GM18873 (cell line): ENCODE measurements around the gene FAM193A.
"Not testable (repeated sequence)": the region's sequence is repeated elsewhere in the genome, so short reads cannot be mapped to it uniquely, and the experiment has no call there.

Experiments
- ATAC-seq: cut with Tn5 transposase; IDR thresholded peaks from one replicate; pipeline ENCODE4 v1.9.1; 2021; ENCODE audit warnings: mild to moderate bottlenecking, moderate library complexity, moderate number of reproducible peaks; ENCODE audit not compliant: unreplicated experiment, low FRiP score

FAM193A gene

DNA sequence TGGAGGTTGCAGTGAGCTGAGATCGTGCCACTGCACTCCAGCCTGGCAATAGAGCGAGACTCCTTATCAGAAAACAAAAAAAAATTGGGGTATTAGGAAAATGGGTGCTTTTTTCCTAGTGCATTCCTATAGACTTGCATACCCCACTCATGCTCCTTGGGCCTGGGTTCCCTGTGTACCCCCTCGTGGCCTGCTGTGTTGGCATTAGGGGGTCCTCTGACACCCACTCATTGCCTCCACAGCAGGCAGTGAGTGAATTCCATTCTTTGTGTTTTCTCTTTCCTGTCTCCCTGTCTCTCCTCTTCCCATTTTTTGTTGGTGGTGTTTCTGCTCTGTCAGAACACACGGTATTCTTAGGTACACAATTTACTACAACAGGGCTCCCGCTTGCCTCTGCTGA, 176.9 kb downstream of the FAM193A start:
- ATAC-seq = no peak

DNA sequence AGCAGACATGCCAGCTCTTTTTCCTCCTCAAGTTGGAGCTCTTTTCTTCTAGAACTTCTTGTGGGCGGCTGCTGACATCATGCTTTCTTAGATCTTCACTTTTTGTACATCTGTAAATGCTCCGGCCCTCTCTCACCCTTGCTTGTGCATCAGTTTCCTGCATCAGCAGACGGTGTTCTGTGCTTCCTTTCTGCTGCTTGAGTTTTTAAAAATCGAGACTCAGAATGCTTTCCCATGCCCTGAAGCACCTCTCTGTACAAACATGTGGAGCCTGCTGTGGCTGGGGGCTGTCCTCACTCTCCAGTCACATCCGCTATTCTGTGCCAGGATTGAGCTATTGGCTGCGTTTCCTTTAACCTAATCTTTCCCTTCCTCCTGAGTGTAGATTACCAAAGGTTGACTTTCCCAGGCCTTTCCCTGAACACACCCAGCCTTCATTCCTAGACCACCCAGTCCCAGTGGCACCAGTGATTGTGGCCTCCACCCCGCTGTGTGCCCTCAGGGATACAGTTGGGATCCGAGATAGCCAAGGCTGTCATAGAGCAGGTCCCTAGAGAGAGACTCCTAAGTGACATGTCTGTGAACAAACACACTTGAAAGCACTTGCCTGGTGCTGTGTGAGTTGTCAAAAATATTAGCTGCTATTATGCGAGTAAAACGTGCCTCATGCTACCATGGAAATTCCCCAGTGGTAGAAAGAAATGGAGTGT, 177.8 kb downstream of the FAM193A start:
- ATAC-seq = no peak

DNA sequence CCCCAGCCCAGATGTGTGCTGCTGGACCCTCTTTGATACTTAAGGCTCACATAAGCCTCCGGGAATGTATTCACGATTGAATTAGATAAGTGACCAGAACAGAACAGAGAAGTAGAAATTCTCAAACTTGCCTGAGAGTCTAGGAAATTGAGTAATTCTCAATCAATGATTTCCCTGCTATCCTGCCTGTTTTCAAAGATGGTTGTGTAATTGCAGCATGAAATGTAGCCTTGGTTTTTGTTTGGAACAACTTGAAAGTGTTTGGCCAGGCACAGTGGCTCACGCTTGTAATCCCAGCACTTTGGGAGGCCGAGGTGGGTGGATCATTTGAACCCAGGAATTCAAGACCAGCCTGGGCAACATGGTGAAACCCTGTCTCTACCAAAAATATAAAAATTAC, 178.5 kb downstream of the FAM193A start:
- ATAC-seq = no peak

DNA sequence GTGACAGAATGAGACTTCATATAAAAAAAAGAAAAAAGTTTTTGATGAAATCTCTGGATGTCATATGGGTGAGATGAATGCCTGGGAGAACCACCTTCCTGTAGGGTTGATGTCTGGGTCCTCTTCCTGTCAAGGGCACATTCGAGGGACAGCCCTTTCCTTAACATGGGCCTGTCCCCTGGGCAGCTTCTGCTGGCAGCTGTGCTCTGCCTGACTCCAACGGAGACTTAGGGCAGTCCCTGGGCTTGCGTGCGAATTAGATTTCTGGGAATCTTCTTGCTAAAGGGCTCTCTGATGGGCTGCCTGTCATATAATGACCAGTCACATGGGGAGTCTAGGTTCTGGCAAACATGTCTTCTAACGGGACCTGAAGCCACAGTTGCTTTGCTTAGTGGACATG, 179.0 kb downstream of the FAM193A start:
- no peak for ATAC-seq

DNA sequence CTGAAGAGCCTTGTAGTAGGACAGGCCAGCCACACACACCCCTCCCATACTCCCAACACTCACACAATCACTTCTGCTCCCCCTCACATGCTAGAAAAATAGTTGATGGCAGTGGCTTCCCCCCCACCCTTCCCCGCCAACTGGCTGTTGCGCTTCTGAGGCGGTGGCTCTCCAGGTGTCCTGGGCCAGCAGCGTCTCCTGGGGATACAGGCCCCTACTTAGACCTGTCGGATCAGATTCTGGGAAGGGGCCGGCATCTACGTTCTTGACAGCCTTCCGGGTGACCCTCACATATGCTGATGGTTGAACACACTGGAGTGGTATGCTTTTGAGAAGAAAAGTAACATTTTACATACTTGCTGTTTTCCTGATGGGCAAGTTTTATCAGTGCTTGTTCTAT, 179.8 kb downstream of the FAM193A start:
- no peak for ATAC-seq

DNA sequence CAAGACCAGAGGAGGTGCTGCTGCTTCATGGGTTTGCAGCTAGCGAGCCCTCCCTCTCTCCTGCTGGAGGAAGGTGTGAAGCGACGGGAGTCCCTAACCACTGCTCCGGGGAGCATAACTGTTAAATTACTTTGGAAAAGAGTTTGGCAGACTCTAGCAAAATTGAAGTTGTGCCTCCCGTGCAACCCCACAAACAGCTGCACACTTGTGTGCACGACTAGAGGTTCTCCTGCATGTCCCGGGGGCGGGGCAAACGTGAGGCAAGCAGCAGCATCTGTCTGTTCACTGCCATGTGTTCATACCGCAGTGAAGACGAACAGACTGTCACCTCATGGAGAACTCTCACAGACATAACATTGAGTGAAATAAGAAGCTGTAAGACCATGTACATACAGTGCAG, 185.1 kb downstream of the FAM193A start:
- no peak for ATAC-seq

DNA sequence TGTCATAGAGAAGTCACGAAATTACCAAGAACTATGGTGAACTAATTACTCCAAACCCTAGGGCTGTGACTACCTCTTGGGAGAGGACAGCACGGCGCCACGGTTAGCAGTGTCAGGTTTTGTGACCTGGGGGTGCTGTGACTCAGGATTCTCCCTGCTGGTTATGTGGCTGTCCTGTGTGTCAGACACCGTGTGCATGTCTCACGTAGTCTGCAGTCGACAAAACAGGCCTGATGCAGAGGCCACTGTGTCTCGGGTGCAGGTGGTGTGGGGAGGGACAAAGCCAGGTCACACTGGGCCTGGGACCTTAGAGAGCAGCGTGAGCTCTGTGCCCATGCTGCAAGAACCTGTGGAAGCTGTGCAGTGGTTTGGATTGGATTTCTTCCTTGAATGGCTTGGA, 185.6 kb downstream of the FAM193A start:
- no peak for ATAC-seq

DNA sequence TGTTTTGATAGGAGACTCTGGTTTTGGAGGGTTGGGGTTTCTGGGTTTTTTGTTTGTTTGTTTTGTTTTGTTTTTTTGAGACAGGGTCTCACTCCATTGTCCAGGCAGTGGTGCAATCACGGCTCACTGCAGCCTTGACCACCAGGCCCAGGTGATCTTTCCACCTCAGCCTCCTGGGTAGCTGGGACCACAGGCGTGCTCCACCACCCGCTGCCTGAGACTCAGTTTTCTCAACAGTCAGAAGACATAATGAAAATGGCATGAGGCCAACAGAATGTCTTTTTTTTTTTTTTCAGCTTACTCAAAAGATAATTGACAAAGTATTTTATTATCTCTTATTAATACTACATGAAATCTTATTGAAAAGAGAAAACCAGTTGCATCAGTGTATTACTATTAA, 187.3 kb downstream of the FAM193A start:
- ATAC-seq = no peak

DNA sequence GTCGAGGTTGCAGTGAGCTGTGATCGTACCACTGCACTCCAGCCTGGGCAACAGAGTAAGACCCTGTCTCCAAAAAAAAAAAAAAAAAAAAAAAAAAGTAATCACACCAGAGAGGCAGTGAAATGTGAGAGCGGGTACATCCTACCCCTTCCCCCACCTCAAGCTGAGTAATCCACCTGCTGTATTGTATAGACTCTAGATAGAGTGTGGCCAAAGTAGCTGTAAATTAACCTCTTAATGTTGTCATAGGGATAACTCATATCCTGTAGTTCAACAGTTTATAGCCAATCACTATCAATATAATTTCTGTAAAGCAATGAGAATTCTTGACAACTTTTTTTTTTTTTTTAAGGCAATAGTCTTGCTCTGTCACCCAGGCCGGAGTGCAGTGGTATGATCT, 188.9 kb downstream of the FAM193A start:
- ATAC-seq = no peak

DNA sequence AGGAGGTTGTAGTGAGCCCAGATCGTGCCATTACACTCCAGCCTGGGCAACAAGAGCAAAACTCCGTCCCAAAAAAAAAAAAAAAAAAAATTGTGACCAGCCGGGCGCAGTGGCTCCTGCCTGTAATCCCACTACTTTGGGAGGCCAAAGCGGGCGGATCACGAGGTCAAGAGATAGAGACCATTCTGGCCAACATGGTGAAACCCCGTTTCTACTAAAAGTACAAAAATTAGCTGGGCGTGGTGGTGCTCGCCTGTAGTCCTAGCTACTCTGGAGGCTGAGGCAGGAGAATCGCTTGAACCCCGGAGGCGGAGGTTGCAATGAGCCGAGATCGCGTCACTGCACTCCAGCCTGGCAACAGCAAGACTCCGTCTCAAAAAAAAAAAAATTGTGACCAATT, 190.4 kb downstream of the FAM193A start:
- ATAC-seq = not testable (repeated sequence)

DNA sequence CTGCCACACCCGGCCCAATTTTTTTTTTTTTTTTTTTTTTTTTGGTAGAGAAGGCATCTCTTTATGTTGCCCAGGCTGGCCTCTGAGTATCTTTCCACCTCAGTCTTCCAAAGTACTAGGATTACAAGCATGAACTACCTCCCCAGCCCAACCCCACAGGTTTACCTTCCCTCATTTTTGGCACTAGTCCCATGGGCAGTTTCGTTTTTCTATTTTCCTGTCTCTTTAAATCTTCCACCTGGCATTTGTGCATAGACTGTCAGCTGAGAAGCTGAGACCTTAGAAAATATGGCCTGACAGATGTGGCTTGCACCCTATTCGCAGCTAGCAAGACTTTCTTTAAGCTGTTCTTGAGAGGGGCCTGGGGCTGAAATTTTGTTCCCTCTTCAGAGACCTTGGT, 191.8 kb downstream of the FAM193A start:
- ATAC-seq = no peak

DNA sequence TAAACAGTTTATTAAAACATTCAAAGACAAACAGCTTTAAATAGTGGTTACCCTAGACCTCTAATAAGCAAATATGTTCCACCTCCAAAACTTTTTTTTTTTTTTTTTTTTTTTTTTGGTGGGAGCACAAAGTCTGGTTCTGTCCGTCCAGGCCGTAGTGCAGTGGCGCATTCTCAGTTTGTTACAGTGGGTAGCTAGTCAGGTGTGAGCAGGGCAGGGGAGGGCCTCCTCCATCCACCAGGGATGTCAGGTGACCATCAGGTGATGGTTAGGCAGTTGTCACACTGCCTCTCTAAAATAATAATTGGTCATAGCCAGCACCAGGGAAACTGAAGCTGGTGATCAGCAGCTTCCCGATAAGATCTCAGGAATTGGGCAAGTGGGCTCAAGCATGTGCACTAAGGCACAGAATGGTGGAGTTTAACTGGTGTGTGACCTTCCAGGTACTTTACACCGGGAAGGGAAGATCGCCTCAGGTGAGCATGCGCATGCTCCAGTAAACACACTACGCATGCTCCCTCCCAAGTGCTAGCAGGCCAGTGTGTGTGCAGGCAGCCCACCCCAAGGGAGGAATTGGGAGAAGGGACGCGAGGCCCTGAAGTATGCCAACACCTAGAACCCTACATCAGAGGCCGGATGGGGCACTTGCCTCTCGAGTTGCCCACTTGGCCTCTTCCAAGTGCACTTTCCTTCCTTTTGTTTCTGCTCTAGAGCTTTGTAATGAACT, 192.5 kb downstream of the FAM193A start:
- ATAC-seq = no peak

DNA sequence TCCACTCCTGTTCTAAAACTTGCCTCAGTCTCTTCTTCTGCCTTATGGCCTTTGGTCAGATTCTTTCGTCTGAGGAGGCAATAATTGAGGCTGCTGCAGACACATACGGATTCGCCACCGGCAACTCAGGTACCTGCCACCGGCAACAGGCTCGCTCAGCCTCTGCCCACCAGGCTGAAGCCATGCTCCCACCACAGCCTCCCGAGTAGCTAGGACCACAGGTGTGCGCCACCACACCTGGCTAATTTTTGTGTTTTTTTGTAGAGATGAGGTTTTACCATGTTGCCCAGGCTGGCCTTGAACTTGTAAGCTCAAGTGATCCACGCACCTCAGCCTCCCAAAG, 193.1 kb downstream of the FAM193A start:
- no peak for ATAC-seq

DNA sequence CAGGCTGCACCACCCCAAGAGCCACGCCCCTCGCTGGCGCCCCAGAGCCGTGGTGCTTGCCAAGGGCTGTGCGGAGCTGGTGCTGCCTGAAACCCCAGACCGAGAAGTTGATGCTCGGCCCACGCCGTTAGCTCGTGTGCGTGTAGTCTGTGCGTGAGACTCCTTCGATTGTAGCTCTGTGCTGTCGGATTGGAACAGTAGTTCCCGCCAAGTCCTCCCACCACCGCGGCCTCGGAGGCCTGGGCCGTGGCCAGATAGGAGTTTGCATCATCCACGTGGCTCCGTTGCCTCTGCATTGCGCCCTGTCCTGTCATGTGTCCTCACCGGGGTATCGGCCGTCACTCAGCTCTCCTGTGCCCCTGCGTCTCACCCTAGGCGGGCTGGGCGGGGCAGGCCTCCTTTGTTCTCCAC, 195.5 kb downstream of the FAM193A start:
- no peak for ATAC-seq

DNA sequence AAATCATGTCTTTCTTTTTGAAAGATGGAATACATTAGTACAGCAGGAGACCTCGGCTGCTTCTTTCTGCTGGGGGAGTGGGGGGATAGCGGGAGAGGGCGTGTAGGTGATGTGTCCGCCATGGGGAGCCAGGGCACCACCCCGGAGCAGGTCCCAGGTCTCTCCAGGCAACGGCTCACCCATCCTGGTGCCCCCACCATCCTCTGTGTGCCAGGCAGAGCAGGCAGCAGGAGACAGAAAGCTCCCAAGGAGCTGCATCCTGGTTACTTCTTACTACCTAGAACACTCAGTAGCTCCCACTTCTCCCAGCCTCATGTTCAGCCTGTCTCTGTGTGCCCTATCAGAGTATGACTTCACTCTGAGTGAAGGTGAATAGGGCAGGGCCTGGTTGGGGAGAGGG, 196.1 kb downstream of the FAM193A start:
- no peak for ATAC-seq

DNA sequence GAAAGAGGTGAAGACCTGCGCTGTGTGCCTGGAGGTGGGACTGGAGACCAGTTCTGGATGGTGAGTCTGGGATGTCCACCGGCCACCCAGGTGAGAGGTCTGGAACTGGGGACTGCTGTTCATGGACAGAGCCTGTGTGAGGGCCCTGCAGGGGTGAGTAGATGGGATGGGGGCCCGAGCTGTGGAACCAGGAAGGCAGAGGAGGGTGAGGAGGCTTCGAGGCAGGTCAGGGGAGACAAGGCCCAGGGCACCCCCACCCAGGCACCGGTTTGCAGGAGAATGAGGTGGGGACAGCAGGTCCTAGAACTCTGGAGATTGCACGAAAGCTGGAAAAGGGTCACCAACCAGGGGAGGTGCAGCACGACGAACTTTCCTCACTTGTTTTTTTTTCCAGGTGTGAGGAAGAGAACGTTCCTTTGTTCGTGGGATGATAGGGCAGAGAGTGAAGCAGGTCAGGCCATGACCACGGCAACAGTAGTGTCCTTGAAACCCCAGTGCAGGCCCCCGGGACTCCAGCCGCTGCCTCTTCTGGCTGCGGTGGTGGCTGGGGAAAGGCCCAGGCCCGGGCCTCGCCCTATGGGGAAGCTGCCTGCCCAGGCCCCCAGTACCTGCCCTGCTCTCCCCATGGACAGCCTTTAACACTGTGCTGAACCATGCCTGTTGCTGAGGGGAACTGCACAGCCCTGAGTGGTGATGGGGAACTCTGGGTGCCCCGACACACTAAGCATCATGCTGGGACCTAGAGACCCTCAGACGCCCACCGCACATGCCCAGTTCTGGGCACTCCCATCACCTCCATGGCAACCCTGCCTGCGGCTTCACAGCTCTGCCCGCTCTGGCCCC, 196.8 kb downstream of the FAM193A start:
- ATAC-seq = no peak

DNA sequence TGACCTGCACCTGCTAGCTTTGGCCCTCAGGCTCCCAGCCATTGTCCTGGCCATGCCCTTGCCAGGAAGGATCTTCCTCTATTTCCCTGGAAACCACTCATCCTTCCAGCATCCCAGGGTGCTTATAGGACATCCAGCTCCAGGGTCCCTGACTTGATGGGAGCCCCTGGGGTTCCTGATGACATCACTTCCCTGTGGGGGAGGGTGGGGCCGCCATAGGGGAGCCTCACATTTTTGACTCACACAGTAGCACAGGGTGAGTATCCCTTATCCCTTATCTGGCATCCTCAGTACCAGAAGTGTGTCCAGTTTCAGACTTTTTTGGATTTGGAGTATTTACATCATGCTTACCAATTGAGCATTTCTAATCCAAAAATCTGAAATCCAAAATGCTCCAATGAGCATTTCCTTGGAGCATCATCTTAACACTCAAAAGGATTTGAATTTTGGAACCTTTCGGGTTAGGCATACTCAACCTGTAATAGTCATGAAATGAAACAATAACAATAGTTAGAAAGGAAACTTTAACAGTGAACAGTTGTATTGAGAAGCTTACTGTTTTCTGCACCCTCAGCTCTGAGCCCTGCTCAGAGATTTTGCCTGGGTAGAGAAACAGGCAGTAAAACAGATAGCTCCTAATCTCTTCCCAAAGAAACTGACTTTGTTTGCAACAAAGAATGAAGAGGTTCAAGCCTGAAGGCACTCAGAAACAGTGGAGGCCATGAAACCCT, 197.6 kb downstream of the FAM193A start:
- no peak for ATAC-seq

DNA sequence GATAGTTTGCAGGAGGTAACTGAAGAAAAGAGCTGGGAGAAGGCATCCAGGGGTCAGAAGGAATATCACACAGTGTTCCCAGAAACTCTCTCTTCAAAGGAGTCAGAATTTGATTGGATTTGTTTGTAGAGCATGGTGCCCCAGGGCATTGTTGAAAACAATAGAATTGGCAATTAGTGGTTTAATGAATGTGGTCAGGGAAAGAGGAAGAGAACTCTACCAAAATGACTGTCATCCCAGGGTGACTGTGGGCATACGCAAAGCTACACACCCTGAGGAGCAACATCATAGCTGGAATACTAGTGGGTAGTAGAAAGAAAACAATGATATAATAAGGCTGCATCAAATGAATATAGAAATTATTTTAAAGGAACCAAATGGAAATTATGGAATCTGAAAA, 198.2 kb downstream of the FAM193A start:
- no peak for ATAC-seq

DNA sequence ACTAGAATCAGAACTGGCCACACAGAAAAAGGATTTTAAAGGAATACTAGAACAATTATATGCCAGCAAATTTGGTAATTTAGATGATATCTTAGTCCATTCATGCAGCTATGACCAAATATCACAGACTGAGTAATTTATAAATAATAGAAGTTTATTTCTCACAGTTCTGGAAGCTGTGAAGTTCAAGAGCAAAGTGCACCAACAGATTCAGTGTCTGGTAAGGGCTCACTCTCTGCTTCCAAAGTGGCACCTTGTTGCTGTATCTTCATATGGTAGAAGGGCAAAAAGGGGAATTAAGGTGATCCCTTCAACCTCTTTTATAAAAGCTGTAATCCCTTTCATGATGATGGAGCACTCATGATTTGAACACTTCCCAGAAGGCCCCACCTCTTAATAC, 199.4 kb downstream of the FAM193A start:
- no peak for ATAC-seq

DNA sequence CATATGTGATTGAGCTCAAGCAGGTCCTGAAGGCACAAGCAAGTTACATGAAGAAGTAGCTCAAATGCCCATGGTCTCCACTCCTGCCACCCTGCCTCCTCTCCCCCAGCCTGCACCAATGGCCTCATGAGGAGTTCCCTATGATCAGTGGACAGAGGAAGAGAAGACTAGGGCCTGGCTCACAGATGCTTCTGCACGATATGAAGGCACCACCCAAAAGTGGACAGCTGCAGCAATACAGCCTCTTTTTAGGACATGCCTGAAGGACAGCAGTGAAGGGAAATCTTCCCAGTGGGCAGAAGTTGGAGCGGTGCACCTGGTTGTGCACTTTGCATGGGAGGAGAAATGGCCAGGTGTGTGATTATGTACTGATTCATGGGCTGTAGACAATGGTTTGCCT, 201.8 kb downstream of the FAM193A start:
- not testable (repeated sequence) for ATAC-seq

DNA sequence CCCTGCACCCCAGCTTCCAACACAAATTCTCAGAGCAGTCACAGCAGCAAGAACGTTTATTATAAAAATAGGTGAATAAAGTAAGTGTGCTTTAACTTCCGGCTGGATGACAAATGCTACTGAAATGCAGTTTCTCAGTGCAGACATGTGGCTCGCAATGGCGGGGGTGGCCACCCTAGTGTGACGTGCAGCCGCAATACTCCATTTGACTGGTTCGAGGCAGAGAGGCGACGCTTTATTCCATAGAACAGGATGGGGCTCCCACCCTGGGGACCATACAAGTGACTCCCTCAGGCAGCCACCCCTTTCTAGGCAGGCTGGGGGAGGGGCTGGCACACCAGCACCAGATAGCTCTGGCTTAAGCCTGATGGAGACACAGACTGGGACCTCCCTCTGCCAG, 205.2 kb downstream of the FAM193A start:
- no peak for ATAC-seq
